ENCODE data around the gene UNK.
"Not testable (repeated sequence)": the region's sequence is repeated elsewhere in the genome, so short reads cannot be mapped to it uniquely, and the experiment has no call there.

UNK gene

GRCh38 chr17:75869282-75870141 is 84.9 kb downstream of the UNK start:
- no peak overlapping the region for H3K4me3 ChIP-seq (ENCODE audit: low read depth, low read length)
- TF ChIP-seq CTCF (IDR thresholded peaks at IDR 0.05; ENCODE audit: borderline replicate concordance, insufficient read depth, low read depth, low read length): no peak

GRCh38 chr17:75870228-75870627 is 85.6 kb downstream of the UNK start:
- H3K4me3 ChIP-seq (ENCODE audit: low read depth, low read length): not testable (repeated sequence)

- H3K4me3 ChIP-seq (ENCODE audit: low read depth, low read length): no peak overlapping the region
- TF ChIP-seq CTCF (IDR thresholded peaks at IDR 0.05; ENCODE audit: borderline replicate concordance, insufficient read depth, low read depth, low read length): no peak
These were observed 88.1 kb downstream of the UNK start for GRCh38 chr17:75872434-75873351.

- no peak for TF ChIP-seq CTCF (IDR thresholded peaks at IDR 0.05; ENCODE audit: borderline replicate concordance, insufficient read depth, low read depth, low read length)
- no peak overlapping the region for H3K4me3 ChIP-seq (ENCODE audit: low read depth, low read length)
These were observed 89.1 kb downstream of the UNK start for GRCh38 chr17:75873587-75874322.

- no peak overlapping the region for H3K4me3 ChIP-seq (ENCODE audit: low read depth, low read length)
- no peak for TF ChIP-seq CTCF (IDR thresholded peaks at IDR 0.05; ENCODE audit: borderline replicate concordance, insufficient read depth, low read depth, low read length)
These were observed 89.9 kb downstream of the UNK start for GRCh38 chr17:75874323-75875181.
